PFSK-1 (cell line): Measurements from ENCODE around the gene XXYLT1.

Source experiments
- POLR2AphosphoS5 ChIP-seq: IDR thresholded peaks from 2 replicates; pipeline ENCODE4 v1.6.1; 2012; ENCODE audit warnings: low read depth, mild to moderate bottlenecking, control low read depth, low read length, moderate library complexity
- REST ChIP-seq, 2 experiments: IDR thresholded peaks; 2 replicates each; pipeline versions ENCODE4 v1.6.1 to v1.8.0; 2011 to 2012; ENCODE audit warnings: low read depth in 2 of 2, low read length in 2 of 2, control low read depth in 1 of 2, inconsistent platforms in 1 of 2, mild to moderate bottlenecking in 1 of 2, moderate library complexity in 1 of 2; ENCODE audit not compliant: insufficient read depth in 1 of 2

DNA sequence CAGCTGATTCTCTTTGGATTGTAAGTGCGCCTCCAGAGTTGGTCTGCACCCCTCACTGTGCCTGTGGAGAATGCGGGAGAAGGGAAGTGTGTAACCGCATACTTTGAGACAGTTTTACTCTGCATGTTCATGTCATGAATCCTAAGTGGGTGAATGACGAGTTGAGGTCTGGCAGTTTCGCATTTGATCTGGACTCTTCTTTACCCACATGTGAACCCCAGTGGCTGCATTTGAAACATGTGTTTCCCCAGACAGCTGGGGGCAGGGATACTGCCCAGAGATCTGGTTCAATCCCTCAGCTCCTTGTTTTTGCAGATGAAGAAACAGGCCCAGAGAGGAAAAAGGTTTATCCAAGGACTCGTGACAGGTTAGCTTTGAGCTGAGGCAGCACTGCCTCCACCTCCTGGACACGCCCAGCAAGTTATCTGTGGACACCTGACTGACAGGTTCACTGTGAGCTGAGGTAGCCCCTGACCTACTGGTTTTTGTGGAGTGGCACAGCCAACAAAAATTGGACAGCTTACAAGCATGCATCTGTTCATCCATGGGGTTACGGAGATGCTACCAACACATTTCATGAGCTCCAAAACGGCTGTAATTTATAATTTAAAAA, 207.3 kb downstream of the XXYLT1 start:
- no peak for TF ChIP-seq REST (IDR thresholded peaks at IDR 0.05; ENCODE audit: insufficient read depth in 1 of 2, low read depth in 2 of 2, low read length in 2 of 2)
- TF ChIP-seq POLR2AphosphoS5 = no peak
